ENCODE data around the gene MYF6.

The MYF6 gene

GRCh38 chr12:80677994-80678393 lies 29.4 kb upstream of the MYF6 start:
- no peak for TF ChIP-seq CTCF (IDR thresholded peaks at IDR 0.05; ENCODE audit: low read depth, low read length, missing control alignments)
- DNase-seq (ENCODE audit: low read depth), result no peak
- in situ Hi-C loops (cut with HindIII; ENCODE audit: low sequenced_read_pairs), result no loop called here
- no peak overlapping the region for H3K4me3 ChIP-seq (ENCODE audit: low read depth, low read length)

- in situ Hi-C loops (cut with HindIII; ENCODE audit: low sequenced_read_pairs), result no loop called here
- TF ChIP-seq CTCF (IDR thresholded peaks at IDR 0.05; ENCODE audit: low read depth, low read length, missing control alignments), result no peak
- no peak for DNase-seq (ENCODE audit: low read depth)
- H3K4me3 ChIP-seq (ENCODE audit: low read depth, low read length), result no peak overlapping the region
Observed at GRCh38 chr12:80679346-80680131, 27.9 kb upstream of the MYF6 start.

DNA sequence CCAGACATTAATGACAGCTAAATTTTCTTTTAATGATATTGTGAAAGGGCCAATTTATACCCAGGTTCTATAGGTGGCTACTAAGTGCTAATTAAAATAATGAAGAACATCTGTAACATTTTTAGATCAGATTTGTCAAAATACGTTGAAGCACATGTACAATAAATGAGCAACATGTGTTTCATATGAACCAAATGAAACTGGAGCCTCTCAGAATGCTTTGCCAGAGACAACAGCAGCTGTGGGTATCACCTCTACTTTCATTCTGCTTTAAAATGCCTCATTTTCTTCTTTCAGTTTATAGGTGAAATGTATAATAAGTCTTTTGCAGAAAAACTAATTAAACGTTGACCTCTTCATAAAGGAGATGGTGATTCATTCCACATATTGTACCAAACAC lies 26.1 kb upstream of the MYF6 start:
- in situ Hi-C loops (cut with HindIII; ENCODE audit: low sequenced_read_pairs), result no loop called here
- DNase-seq (ENCODE audit: low read depth), result no peak
- TF ChIP-seq CTCF (IDR thresholded peaks at IDR 0.05; ENCODE audit: low read depth, low read length, missing control alignments), result no peak
- H3K4me3 ChIP-seq (ENCODE audit: low read depth, low read length), result no peak overlapping the region

- no peak overlapping the region for H3K4me3 ChIP-seq (ENCODE audit: low read depth, low read length)
- in situ Hi-C loops (cut with HindIII; ENCODE audit: low sequenced_read_pairs), result no loop called here
- no peak for TF ChIP-seq CTCF (IDR thresholded peaks at IDR 0.05; ENCODE audit: low read depth, low read length, missing control alignments)
- no peak for DNase-seq (ENCODE audit: low read depth)
Observed at GRCh38 chr12:80681786-80682185, 25.6 kb upstream of the MYF6 start.

GRCh38 chr12:80684077-80684495 lies 23.3 kb upstream of the MYF6 start:
- in situ Hi-C loops (cut with HindIII; ENCODE audit: low sequenced_read_pairs), result no loop called here
- no peak overlapping the region for H3K4me3 ChIP-seq (ENCODE audit: low read depth, low read length)
- no peak for DNase-seq (ENCODE audit: low read depth)
- TF ChIP-seq CTCF (IDR thresholded peaks at IDR 0.05; ENCODE audit: low read depth, low read length, missing control alignments), result no peak

DNA sequence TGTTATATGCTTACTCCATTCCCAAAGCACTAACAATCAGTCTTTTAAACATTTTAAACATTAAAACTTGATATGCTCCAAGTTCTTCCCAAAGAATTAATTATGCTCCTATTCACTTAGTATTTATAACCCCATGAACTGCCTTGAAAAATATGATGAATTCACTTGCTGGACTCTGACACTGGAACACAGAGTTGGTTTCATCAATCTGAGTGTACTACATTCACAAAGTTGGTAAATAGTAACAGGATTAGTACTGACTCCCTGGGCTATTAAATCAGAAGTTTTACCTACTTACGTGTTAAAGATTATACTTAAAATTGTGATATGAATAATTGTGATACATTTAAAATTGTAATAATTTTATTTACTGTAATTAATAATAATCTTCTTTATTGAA lies 17.3 kb upstream of the MYF6 start:
- no peak for TF ChIP-seq CTCF (IDR thresholded peaks at IDR 0.05; ENCODE audit: low read depth, low read length, missing control alignments)
- in situ Hi-C loops (cut with HindIII; ENCODE audit: low sequenced_read_pairs), result no loop called here
- H3K4me3 ChIP-seq (ENCODE audit: low read depth, low read length), result no peak overlapping the region
- no peak for DNase-seq (ENCODE audit: low read depth)
